LNCaP clone FGC (cell line): ENCODE measurements around the gene TFAP2A.

Experiments
- DNase-seq: peaks from one replicate; pipeline ENCODE4 v3.0.0-alpha.2; 2011; ENCODE audit warnings: low read depth
- H3K4me3 ChIP-seq: 2 replicates; pipeline ENCODE4 v1.5.1; 2011; ENCODE audit warnings: mild to moderate bottlenecking, low read depth, low read length, control low read depth
- TF ChIP-seq, protein P1 (sequence below): IDR thresholded peaks from 2 replicates; pipeline ENCODE4 v1.5.1; 2012; ENCODE audit warnings: mild to moderate bottlenecking; ENCODE audit not compliant: control insufficient read depth, insufficient read depth; ENCODE audit errors: extremely low read depth

The TFAP2A gene

DNA sequence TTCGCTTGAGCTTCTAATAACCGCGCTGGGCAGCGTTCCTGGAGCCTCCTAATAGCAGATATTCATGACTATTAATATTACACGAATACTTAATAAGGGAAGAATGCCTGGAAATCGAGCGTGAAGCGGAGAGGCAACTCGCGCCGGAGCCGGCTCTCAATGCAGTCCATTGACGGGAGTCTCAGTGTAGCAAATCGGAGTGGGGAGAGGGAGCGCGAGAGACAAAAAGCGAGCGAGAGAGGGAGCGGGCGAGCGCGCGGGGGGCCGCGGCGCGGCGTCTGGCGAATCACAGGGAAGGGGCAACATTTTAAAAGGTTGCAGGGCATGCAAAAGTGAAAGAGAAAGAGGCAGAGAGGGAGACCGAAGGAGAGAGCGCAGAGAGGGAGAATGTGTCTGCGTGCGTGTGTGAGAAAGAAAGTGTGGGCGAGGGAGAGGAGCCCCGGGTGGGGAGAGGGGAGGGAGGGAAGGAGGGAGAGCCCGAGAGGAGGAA is 2.9 kb downstream of the TFAP2A start:
- no peak for DNase-seq
- peak overlapping the region; percentile 75 for H3K4me3 ChIP-seq
- TF ChIP-seq, protein P1, sequence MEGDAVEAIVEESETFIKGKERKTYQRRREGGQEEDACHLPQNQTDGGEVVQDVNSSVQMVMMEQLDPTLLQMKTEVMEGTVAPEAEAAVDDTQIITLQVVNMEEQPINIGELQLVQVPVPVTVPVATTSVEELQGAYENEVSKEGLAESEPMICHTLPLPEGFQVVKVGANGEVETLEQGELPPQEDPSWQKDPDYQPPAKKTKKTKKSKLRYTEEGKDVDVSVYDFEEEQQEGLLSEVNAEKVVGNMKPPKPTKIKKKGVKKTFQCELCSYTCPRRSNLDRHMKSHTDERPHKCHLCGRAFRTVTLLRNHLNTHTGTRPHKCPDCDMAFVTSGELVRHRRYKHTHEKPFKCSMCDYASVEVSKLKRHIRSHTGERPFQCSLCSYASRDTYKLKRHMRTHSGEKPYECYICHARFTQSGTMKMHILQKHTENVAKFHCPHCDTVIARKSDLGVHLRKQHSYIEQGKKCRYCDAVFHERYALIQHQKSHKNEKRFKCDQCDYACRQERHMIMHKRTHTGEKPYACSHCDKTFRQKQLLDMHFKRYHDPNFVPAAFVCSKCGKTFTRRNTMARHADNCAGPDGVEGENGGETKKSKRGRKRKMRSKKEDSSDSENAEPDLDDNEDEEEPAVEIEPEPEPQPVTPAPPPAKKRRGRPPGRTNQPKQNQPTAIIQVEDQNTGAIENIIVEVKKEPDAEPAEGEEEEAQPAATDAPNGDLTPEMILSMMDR, result no peak

DNA sequence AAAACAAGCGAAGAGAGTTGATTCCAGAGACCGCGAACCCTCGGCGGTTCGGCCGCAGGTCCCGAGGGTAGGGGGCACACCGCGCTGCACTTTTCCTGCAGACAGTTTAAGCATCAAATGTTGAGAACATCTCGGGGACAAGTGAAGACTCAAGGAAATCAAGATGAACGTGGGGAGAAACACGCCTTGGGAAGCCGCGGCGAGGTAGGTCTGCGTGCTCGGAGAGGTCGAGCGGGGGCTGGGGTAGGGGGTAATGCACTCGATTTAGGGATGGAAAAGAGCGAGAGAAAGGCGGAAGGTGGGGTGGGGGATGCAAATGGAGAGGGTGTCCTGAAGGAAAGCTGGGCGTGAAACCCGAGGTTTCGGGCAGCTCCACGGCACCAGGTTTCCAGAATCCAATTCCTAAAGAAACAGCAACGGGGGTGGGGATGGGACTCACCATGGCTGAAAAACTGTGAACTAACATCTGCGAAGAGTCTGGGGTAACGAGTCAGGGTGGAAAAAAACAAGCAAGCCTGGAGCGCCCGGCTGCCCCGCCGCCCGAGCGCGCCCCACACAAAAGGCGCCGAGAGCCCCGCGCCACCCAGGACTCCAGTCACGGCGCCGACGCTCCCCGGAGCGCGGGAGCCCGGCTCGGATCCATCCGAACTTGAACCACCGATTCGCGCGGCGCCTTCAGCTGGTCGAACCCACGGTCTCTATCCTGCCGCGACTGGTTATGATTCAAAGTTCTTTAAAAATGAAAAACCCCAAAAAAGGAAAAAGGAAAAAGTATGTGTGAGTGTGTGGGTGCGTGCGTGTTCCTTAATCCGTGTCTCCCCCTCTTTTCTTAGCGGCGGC is 3.5 kb downstream of the TFAP2A start:
- no peak for DNase-seq
- TF ChIP-seq, protein P1, result no peak
- H3K4me3 ChIP-seq, result peak overlapping the region; percentile 75

DNA sequence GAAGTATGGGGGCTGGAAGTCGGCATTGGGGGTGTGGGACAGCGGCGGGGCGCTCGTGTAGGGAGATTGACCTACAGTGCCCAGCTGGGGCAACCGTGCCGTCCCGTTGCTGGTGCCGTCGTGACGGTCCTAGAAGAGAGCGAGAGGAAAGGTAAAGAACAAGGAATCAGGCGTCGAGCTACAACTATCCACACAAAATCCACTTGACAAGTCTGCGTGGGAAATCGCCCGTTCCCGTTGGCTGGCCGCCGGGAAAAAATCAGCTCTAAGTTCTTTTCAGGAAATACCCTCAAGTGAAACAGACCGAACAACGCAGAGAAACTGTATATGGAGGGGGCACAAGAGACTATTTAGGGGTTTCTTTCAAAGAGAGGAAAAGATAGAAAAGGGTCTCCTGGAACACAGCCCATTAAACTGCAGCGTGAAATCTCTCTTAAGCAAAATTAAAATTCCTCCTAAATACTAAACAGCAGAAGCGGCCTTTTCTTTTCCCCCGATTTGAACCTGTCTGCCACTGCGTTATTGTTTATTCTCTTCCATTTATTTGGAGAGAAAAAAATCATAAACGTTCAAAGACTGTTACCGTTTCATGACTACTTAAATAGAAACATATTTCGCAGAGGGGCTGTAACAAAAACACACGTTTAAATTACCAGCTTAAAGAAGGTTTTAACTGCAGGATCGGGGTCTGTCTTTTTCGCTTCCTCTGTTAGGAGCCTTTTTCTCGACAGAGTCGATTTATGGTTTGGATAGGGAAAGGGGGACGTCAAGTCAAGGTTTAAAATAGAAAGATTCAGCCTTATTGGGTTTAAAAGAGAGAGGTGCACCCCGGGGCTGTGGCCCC is 4.4 kb downstream of the TFAP2A start:
- TF ChIP-seq, protein P1, result no peak
- no peak overlapping the region for H3K4me3 ChIP-seq
- no peak for DNase-seq

DNA sequence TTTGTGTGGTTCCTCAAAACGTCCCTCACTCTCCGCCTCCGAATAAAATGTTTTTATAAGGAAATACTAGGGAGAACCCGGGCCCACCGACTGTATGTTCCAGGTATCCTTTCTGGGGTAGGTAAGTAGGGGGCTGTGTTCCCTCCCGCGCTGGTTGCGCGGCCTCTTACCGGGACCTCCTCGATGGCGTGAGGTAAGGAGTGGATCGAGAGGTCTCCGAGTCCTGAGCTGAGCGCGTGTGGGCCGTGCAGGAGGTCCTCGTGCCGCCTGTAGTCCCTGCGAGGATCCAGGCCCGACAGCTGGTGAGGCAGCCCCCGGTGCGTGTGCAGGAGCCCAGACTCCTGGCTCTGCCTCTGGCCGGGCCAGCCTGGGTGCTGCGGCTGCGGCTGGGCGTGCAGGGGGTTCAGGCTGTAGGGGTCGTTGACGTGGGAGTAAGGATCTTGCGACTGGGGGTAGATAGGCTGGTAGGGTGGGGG is 5.1 kb downstream of the TFAP2A start:
- TF ChIP-seq, protein P1, result no peak
- H3K4me3 ChIP-seq, result no peak overlapping the region
- no peak for DNase-seq

DNA sequence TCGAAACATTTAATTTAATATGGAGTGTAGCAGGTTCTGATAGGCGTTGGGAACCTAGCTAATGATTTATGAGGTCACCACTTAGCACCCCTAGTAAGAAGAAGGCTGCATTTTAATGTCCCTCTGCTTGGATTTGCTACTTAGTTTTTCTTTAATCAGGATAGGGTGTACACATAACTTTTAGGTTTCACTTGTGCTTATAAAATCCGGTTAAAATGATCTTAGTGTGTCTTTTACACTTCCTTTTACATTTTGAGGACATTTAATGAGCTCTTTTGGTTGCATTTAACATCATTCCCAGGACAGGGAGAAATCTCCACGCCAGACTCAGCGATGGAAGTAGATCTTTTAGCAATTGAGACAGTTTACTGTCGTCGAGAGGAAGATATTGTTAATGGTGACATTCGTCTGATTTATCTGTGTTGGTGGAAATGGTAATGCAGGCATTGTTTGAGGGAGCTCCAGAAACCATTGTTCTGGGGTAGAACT is 5.6 kb downstream of the TFAP2A start:
- no peak for DNase-seq
- H3K4me3 ChIP-seq, result no peak overlapping the region
- TF ChIP-seq, protein P1, result no peak

DNA sequence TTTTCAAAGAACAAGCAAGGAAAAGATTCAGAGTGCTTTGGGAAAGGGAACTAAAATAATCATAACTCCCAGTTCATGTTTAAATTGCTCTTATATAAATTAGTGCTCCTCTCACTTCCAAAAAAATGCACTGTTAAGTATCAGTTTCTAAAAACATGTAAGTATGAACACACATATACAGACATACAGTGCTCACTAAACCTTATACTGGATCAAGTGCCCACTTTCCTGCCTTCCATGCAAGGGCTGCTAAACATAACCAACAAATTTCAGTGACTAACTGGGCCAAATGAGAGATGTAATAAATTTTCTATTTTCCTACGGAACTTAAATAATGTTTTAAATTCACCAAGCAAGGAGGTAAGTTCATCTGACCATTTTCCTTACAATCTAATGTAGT is 6.4 kb downstream of the TFAP2A start:
- H3K4me3 ChIP-seq, result no peak overlapping the region
- TF ChIP-seq, protein P1, result no peak

More for the DNA sequence above, 6.4 kb downstream of the TFAP2A start:
- DNase-seq, result no peak
